ENCODE data around the gene LDLRAD3.

Gene LDLRAD3

DNA sequence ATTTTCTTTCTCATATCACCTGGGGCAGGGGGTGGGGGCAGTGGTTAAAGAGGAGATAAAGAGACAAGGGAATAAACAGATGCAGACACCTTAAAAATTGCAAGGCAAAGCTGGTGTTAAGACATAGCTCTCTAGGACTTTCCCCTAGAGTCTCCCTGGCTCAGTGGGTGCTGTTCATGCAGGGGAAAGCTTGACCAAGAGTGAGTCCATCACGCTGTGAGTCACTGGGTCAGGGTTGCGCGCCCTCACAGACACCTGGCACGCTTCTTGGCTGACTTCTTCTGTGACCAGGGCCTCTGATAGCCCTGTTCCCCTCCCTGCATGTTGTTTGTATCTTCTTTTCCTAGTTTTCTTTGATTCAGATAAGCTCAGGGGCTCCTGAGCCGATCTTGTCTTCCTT, 313.5 kb downstream of the LDLRAD3 start:
- in situ Hi-C loops (cut with MboI; ENCODE audit: low sequenced_read_pairs), result no loop called here

DNA sequence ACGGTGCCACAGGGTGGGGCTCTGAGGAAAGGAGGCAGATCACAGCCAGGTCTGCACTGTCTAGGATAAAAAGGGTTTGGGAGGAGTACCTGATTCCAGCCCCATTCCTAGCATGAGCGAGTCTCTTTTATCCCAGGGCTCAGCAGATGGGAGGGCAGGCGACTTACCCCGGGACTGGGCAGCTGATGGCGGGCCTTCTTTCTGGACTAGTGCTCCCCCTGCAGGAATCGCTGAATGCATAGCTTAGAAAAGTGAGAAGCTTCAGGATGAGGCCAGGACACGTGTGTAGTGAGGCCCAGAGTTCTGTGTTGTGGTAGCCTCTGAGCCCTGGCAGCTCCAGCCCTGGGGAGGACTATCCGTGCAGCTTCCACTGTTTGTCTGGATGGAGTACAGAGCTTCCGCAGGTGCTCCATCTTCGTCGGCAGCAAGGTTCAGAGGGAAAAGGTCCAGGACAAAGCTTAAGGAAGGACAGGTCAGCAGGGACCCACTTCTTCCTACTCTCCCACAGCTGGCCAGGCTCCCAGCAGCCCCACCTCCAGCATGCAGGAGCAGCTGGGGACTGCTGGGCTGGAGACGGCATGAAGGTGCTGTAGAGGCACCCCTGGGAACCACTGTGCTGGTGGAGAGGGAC, 315.0 kb downstream of the LDLRAD3 start:
- in situ Hi-C loops (cut with MboI; ENCODE audit: low sequenced_read_pairs), result no loop called here

DNA sequence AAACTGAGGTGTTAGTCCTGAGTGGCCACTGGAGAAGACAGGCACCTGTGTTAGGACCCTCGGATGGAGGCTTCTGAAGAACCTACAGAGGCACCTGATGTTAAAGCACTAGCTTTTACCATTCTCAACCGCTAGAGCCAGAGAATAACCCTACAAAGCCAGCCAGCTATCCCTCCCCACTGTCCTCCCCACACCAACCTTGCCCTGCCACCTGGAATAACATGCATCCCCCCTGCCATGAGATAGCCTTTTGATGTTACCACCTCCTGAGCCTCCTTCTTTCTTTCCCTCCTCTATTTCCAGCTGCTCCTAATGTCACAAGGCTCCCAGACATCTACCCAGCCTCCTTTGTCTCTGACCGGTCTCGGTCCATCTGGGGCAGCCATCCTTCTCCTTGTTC, 317.2 kb downstream of the LDLRAD3 start:
- in situ Hi-C loops (cut with MboI; ENCODE audit: low sequenced_read_pairs), result loop anchor here (10.0 kb wide), 1 partner anchor 646 kb away; the partner anchor contains the start of gene FJX1

DNA sequence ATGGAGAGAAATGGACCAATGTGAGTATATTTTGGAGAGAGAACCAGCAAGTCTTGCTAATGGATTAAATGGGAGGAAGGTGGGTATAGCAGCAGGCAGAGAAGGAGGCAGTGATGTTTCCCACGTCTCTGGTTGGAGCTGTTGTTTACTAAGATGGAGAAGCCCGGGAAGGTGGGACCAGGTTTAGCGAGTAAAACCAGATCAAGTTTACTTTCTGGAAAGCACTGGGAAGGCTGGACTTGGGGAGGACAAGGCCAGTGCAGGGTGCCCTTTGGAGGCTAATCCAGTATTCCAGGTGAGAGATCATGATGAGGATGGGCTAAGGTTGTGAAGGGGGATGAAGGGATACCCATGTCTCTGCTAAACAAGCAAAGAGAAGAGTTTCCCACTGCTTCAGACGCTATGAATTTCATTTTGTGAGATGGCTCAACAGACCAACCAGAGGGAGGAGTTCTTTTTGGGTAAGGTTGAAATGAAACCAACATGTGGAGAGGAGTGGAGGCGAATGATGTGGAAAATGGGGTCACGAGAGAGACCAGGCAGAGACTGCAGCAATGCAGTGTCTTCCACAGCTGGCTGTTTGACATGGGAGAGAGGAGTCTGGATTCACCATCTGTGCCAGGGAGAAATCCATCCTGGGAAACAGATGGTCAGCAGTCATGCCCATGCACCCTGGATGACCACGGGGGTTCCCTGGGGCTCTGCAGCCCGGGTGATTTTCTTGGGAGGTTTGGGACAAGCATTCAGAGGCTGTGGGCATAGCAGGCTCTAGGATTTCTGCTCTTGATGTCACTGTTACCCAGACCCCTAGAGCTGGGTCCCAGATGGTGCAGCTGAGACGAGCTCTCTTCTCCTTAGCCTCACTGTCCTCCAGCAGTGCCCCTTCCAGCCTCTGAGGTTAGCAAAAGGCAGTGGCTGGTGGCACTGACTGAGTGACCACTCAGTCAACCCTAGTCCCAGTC, 320.4 kb downstream of the LDLRAD3 start:
- in situ Hi-C loops (cut with MboI; ENCODE audit: low sequenced_read_pairs), result loop anchor here (10.0 kb wide), 1 partner anchor 649 kb away; the partner anchor contains the start of gene FJX1

DNA sequence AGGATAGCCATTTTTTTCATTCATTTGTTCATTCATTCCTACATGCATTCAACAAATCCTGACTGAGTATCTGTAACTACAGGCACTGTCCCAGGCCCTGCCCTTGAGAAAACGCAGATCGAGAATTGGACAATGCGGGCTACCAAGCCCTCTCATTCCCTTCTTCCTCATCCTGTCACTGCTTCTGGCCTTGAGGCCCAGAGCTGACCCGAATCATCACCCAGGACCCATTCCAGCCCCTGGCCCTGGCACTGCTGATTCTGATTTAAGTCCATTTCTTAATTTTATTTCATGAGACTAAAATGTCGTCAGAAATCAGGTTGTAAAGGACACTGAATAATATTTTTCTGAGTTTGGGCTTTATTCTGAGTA, 321.1 kb downstream of the LDLRAD3 start:
- in situ Hi-C loops (cut with MboI; ENCODE audit: low sequenced_read_pairs), result loop anchor here (10.0 kb wide), 1 partner anchor 650 kb away; the partner anchor contains the start of gene FJX1

DNA sequence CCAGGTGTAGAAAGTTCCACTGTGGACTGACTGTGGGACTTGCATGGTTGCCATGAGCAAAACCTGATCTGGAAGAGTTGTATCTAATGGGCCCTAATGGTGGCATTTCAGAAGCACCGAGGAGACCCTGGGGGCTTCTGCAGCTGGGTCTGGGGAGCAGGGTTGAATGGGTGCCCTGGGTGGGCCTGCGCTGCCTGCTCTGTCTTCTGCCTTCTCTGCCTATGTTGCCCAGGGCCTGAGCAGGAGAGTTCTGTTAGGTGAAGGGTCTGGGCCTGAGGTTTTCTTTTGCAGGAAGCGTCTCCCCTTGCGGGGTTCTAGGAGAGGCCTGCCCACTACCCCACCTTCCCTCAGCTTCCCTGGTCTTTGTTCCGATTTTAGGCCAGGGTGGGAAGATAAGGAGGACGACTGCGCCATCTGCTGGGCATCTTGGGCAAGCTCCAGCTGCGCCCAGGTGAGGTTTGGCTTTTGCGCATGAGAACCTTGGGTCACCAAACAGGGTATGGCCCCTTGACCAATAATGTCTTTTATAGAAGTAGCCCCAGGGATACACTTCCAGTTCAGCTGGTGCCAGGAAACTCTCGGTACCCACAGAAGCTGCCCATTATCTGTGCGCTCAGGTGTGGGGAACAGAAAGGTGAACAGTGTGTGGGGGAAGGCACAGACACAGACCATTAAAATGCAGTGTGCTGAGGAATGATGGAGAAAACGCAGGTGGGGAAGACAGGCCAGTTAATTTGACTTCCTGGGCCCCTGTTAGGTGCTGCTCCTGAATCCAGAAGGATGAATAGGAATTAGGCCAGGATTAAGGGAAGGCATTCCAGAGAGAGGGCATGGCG, 322.1 kb downstream of the LDLRAD3 start:
- in situ Hi-C loops (cut with MboI; ENCODE audit: low sequenced_read_pairs), result loop anchor here (10.0 kb wide), 1 partner anchor 651 kb away; the partner anchor contains the start of gene FJX1

DNA sequence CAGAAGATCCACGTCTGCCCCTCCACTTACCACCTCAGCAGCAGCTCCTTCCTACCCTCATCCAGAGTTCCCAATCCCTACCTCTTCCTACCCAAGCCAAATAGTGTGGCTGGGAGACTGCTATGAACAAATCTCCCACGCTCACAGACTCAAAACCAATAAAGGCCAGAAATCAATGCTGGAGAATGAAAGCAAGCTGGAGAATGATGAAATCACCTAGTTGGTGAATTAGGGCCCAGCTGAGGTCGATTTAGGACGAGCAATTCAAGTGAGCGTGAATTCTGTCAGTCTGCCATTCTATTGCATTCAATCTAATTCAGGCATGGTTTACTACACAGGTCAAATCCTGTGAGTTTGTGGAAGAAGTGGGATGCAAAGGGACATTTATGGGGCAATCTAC, 322.9 kb downstream of the LDLRAD3 start:
- in situ Hi-C loops (cut with MboI; ENCODE audit: low sequenced_read_pairs), result loop anchor here (10.0 kb wide), 1 partner anchor 652 kb away; the partner anchor contains the start of gene FJX1

DNA sequence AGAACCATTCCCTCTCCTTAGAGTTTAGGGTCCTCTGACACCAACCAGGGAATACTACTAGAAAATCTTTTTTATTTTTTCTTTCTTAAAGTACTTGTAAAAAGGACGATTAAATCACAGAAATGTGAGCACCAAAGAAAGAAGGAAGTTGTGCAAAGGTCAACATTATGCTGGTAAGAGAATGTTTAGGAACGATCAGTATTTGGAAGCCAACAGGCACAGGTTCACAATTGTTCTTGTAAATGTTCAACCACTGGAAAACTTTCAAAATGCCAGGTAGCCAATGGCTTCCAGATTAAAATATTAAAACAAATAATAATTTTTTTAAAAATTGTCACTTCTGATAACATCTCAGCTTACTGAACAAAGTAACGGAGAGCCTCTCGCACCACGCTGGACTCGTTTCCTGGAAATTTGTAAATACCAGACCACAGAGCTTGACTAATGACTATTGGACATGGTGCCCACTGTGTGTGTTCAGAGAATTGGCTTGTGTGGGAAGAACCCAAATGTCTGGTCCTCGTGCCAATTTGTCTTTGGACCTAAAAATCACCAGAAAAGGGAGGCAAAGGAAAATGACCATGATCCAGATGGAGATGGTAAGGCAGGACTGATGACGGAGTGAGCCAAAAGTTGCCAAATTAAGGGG, 324.6 kb downstream of the LDLRAD3 start:
- in situ Hi-C loops (cut with MboI; ENCODE audit: low sequenced_read_pairs), result loop anchor here (10.0 kb wide), 1 partner anchor 654 kb away; the partner anchor contains the start of gene FJX1

DNA sequence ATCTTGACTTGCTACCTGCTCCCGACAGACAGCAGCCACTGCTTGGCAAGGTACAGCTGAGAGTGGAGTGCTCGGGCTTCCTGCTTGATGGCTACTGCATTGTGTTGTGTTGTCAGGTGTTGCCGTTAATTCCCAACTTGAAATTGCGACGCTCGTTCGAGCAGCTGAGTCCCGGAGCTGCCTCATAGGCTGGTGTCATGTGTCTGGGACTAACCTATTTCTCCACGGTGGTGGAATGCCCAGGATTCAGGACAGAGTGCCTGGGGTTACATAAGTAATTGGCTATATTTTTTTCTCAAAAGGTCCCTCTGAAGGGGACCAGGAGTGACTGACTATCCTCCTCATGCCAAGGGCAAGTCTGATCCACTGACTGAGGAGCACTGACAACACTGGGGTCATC, 326.8 kb downstream of the LDLRAD3 start:
- in situ Hi-C loops (cut with MboI; ENCODE audit: low sequenced_read_pairs), result no loop called here

DNA sequence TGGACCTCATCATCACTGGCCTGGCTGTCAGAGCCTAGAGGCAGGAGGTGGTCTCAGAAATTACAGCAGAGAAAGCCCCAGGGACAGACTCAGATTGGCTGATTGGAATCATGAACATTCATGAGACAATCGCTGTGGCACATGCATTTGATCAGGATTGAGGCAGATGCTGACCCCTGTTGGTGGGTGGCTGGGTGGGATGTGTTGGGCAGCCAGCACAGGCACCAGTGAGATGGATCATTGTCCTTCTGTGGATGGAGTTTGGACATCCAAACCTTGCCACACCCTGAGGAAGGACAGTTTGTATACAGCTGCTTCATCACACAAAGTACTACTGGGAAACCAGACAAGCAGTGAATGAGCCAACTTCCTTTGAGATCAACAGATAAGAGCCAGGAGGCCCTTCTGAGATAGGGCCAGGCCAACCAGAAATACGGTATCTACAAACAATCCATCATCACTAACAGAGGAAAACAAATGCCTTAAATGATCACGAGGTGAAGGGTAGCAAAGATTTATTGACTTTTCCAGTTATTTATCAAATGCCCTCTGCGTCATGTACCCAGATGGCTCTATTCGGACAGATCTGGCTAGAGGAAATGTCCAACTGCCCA, 328.0 kb downstream of the LDLRAD3 start:
- in situ Hi-C loops (cut with MboI; ENCODE audit: low sequenced_read_pairs), result no loop called here

DNA sequence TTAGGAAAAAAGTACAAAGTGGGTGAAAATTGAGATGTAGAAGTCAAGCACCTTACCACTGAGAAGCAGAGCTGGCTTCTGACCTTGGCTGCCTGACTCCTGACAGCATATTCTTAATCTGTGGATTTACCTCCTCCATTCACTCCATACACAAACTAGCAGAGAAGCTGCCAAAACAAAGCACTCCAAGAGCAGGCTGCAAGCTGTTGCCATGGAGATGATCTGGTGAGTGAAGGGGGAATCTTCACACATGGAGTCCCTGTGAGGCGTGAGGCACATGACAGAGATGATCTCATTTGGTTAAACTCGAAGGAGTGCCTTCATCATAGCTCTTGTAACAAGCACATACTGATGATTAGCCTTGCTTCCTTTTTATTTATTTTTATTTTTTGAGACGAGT, 329.2 kb downstream of the LDLRAD3 start:
- in situ Hi-C loops (cut with MboI; ENCODE audit: low sequenced_read_pairs), result no loop called here

DNA sequence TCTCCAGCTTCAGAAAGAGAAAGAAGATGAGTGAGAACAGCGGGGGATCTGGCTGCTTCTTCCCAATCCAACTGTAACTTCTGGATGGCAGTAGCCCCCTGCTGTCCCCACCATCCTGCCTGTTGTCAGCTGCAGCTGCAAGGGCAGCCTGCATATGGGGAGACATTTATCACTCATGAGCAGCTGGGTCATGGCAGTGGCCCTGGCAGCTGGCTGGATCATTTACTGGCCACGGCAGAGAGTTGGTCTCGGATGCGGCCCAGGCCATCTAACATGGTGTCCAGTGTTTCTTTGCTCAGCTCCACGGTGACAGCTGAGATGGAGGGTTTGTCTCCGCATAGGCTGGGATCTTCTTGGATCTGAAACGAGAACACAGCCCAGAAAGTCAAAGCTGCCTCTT, 330.6 kb downstream of the LDLRAD3 start:
- in situ Hi-C loops (cut with MboI; ENCODE audit: low sequenced_read_pairs), result no loop called here

DNA sequence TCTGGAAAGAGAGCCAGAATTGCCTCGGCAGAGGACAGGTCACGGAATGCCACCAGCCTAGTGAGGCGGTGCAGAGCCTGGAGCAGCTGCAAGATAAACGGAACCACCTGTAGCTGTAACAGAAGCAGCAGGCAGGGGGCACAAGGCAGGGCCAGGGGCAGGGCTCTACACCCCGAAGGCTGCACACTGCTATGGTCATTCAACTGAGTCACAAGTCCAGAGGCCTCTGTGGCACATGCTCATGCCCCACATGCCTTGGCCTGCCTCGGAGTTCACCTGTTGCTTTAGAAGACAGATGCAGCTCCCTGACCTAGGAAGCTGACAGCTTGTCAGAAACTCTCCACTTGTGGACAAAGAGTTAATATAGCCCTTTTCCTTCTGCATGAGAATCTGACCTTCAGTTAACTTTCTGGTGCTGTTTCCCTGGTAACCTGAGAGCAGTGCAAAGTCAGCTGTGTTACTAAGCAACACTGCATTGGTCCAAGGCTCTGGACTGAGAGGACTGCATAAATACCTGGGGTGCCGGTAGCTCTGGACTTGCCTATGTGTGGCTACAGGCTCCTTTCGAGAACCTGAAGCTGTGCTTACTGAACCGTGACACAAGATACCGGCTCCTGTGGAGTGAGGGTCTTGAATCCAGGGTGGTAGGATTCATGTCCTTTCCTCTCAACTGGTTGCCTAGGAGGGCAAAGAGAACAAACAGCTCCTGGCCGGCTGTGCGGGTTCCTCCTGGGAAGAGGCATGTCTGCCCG, 334.8 kb downstream of the LDLRAD3 start:
- in situ Hi-C loops (cut with MboI; ENCODE audit: low sequenced_read_pairs), result no loop called here

DNA sequence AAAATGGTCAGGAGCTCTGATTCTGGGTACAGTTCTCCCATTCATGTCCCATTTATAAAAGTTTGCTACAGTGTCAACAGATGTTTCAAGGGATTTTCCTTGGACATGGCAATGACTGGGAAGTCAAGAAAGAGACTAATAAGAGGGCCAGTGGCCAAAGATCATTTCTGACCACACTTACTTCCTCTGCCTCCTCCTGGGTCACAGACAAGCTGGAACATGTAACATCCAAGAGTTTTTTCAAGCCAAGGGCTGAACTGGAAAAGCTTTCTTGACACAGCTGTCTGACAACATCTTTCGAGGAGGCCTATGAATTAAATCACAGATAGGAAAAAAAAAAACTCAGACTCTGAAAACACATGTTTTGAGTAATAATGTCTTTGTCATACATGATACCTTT, 336.7 kb downstream of the LDLRAD3 start:
- in situ Hi-C loops (cut with MboI; ENCODE audit: low sequenced_read_pairs), result no loop called here
